ENCODE data around the gene LPP.

GRCh38 chr3:188759336-188760005 is 605.5 kb downstream of the LPP start:
- TF ChIP-seq CTCF (IDR thresholded peaks at IDR 0.05; ENCODE audit: borderline replicate concordance, extremely low read depth, low read length, poor library complexity, severe bottlenecking) (no peak), EZH2 (IDR thresholded peaks at IDR 0.05; ENCODE audit: borderline replicate concordance, low read depth, low read length, severe bottlenecking) (no peak)

All from DND-41 (cell line).